Fibroblast of pulmonary artery (primary cell): ENCODE data around the gene KRT31.
"Not testable (repeated sequence)": the region's sequence is repeated elsewhere in the genome, so short reads cannot be mapped to it uniquely, and the experiment has no call there.

ENCODE experiments used
- DNase-seq: peaks from one replicate; pipeline ENCODE4 v3.0.0-alpha.2; 2010; ENCODE audit warnings: low read depth
- H3K4me3 ChIP-seq: replicated peaks from 2 replicates; pipeline ENCODE4 v1.5.1; 2011; ENCODE audit warnings: low read depth, mild to moderate bottlenecking, control low read depth, low read length, moderate library complexity
- CTCF ChIP-seq: IDR thresholded peaks from 2 replicates; pipeline ENCODE4 v1.5.1; 2011; ENCODE audit warnings: mild to moderate bottlenecking, control low read depth, low read length, inconsistent platforms; ENCODE audit errors: missing control alignments

Gene KRT31

GRCh38 chr17:41354536-41354935 is 42.9 kb downstream of the KRT31 start:
- no peak for DNase-seq
- no peak for TF ChIP-seq CTCF
- H3K4me3 ChIP-seq: no peak overlapping the region

- H3K4me3 ChIP-seq: no peak overlapping the region
- DNase-seq: no peak
- no peak for TF ChIP-seq CTCF
Observed at GRCh38 chr17:41352597-41353366, 44.6 kb downstream of the KRT31 start.

- no peak for DNase-seq
- no peak for TF ChIP-seq CTCF
- no peak overlapping the region for H3K4me3 ChIP-seq
Observed at GRCh38 chr17:41351177-41351576, 46.2 kb downstream of the KRT31 start.

GRCh38 chr17:41350381-41350878 is 47.0 kb downstream of the KRT31 start, which contains the start of gene KRT33A:
TSS of gene KRT33A (minus strand) at chr17:41350828. CDS start at chr17:41350767, 61 bp downstream.
- DNase-seq, H3K4me3 ChIP-seq: not testable (repeated sequence)

- TF ChIP-seq CTCF: no peak
- no peak overlapping the region for H3K4me3 ChIP-seq
- DNase-seq: no peak
Observed at GRCh38 chr17:41347869-41348760, 49.3 kb downstream of the KRT31 start.

- DNase-seq, H3K4me3 ChIP-seq: not testable (repeated sequence)
Observed at GRCh38 chr17:41346421-41346820, 51.0 kb downstream of the KRT31 start.

GRCh38 chr17:41345992-41346391 is 51.4 kb downstream of the KRT31 start:
- no peak overlapping the region for H3K4me3 ChIP-seq
- DNase-seq: no peak
- TF ChIP-seq CTCF: no peak
